Central memory CD8-positive, alpha-beta T cell (primary cell): ENCODE measurements around the gene UNG.

Source experiments
- ATAC-seq: fragments of 150-1000 bp; cut with Tn5 transposase; replicated peaks from 2 replicates; pipeline ENCODE4 v1.10.0; 2022; ENCODE audit warnings: mild to moderate bottlenecking, moderate FRiP score, moderate number of reproducible peaks; ENCODE audit not compliant: poor library complexity, severe bottlenecking; ENCODE audit errors: extremely low read depth
- DNase-seq, 2 donors: peaks; one replicate each; pipeline ENCODE4 v3.0.0; 2021; ENCODE audit warnings: low spot score in 2 of 2
- H3K27ac Mint-ChIP-seq: one replicate; pipeline ENCODE4 v1.8.0; 2022; ENCODE audit warnings: low read depth, mild to moderate bottlenecking, moderate library complexity, mixed read lengths
- H3K27me3 Mint-ChIP-seq: one replicate; pipeline ENCODE4 v1.8.0; 2022; ENCODE audit warnings: mixed read lengths
- H3K36me3 Mint-ChIP-seq: one replicate; pipeline ENCODE4 v1.8.0; 2022; ENCODE audit warnings: mild to moderate bottlenecking, moderate library complexity, mixed read lengths; ENCODE audit not compliant: insufficient read depth
- H3K4me1 Mint-ChIP-seq: one replicate; pipeline ENCODE4 v1.8.0; 2022; ENCODE audit warnings: mixed read lengths
- H3K4me3 Mint-ChIP-seq: one replicate; pipeline ENCODE4 v1.8.0; 2022; ENCODE audit warnings: mild to moderate bottlenecking, moderate library complexity, mixed read lengths
- H3K9me3 Mint-ChIP-seq: one replicate; pipeline ENCODE4 v1.8.0; 2022; ENCODE audit warnings: mixed read lengths

The UNG gene

GRCh38 chr12:109065154-109065852 is 32.1 kb upstream of the UNG start:
- ATAC-seq = no peak
- DNase-seq = no peak
- H3K9me3 Mint-ChIP-seq = no peaks in the 10 kb centered on the region
- H3K36me3 Mint-ChIP-seq = peaks cover 12% of the 10 kb centered on the region
- no peaks in the 10 kb centered on the region for H3K4me1 Mint-ChIP-seq
- no peak overlapping the region for H3K27ac Mint-ChIP-seq
- no peaks in the 10 kb centered on the region for H3K27me3 Mint-ChIP-seq
- no peak overlapping the region for H3K4me3 Mint-ChIP-seq

GRCh38 chr12:109065853-109066193 is 31.6 kb upstream of the UNG start:
- ATAC-seq = no peak
- H3K4me1 Mint-ChIP-seq = no peaks in the 10 kb centered on the region
- H3K27me3 Mint-ChIP-seq = no peaks in the 10 kb centered on the region
- no peak overlapping the region for H3K27ac Mint-ChIP-seq
- no peak overlapping the region for H3K4me3 Mint-ChIP-seq
- H3K36me3 Mint-ChIP-seq = peaks cover 14% of the 10 kb centered on the region
- DNase-seq = no peak
- no peaks in the 10 kb centered on the region for H3K9me3 Mint-ChIP-seq

- Mint-ChIP-seq H3K27ac (no peak overlapping the region), H3K9me3 (no peaks in the 10 kb centered on the region), H3K4me1 (no peaks in the 10 kb centered on the region), H3K27me3 (no peaks in the 10 kb centered on the region), H3K36me3 (peaks cover 18% of the 10 kb centered on the region), H3K4me3 (no peak overlapping the region)
- ATAC-seq (no peak), DNase-seq (no peak)
Measured at GRCh38 chr12:109069307-109070271, 27.8 kb upstream of the UNG start.

GRCh38 chr12:109074866-109075265 is 22.5 kb upstream of the UNG start:
- no peak for DNase-seq
- H3K36me3 Mint-ChIP-seq = peaks cover 26% of the 10 kb centered on the region
- no peak overlapping the region for H3K27ac Mint-ChIP-seq
- ATAC-seq = no peak
- H3K4me1 Mint-ChIP-seq = no peaks in the 10 kb centered on the region
- no peaks in the 10 kb centered on the region for H3K27me3 Mint-ChIP-seq
- peaks cover 5% of the 10 kb centered on the region for H3K9me3 Mint-ChIP-seq
- no peak overlapping the region for H3K4me3 Mint-ChIP-seq

- Mint-ChIP-seq H3K27ac (no peak overlapping the region), H3K4me3 (no peak overlapping the region), H3K27me3 (no peaks in the 10 kb centered on the region), H3K4me1 (no peaks in the 10 kb centered on the region), H3K36me3 (peaks cover 30% of the 10 kb centered on the region), H3K9me3 (peaks cover 5% of the 10 kb centered on the region)
- ATAC-seq (no peak), DNase-seq (no peak)
Measured at GRCh38 chr12:109082751-109083150, 14.6 kb upstream of the UNG start.

GRCh38 chr12:109084425-109084824 is 13.0 kb upstream of the UNG start:
- peaks cover 32% of the 10 kb centered on the region for H3K36me3 Mint-ChIP-seq
- no peak for DNase-seq
- H3K27me3 Mint-ChIP-seq = no peaks in the 10 kb centered on the region
- no peak overlapping the region for H3K4me3 Mint-ChIP-seq
- no peak overlapping the region for H3K27ac Mint-ChIP-seq
- no peak for ATAC-seq
- H3K4me1 Mint-ChIP-seq = no peaks in the 10 kb centered on the region
- H3K9me3 Mint-ChIP-seq = no peaks in the 10 kb centered on the region

- no peak overlapping the region for H3K27ac Mint-ChIP-seq
- H3K4me1 Mint-ChIP-seq = no peaks in the 10 kb centered on the region
- no peak for ATAC-seq
- no peaks in the 10 kb centered on the region for H3K9me3 Mint-ChIP-seq
- H3K36me3 Mint-ChIP-seq = peaks cover 29% of the 10 kb centered on the region
- no peaks in the 10 kb centered on the region for H3K27me3 Mint-ChIP-seq
- no peak for DNase-seq
- no peak overlapping the region for H3K4me3 Mint-ChIP-seq
Measured at GRCh38 chr12:109085590-109085989, 11.8 kb upstream of the UNG start.

GRCh38 chr12:109087250-109087649 is 10.1 kb upstream of the UNG start:
- H3K9me3 Mint-ChIP-seq = no peaks in the 10 kb centered on the region
- H3K36me3 Mint-ChIP-seq = peaks cover 30% of the 10 kb centered on the region
- ATAC-seq (no peak), DNase-seq (no peak)
- H3K27ac Mint-ChIP-seq = no peak overlapping the region
- H3K4me1 Mint-ChIP-seq = peaks cover 3% of the 10 kb centered on the region
- no peak overlapping the region for H3K4me3 Mint-ChIP-seq
- no peaks in the 10 kb centered on the region for H3K27me3 Mint-ChIP-seq

- Mint-ChIP-seq H3K4me3 (no peak overlapping the region), H3K4me1 (peaks cover 18% of the 10 kb centered on the region), H3K27me3 (no peaks in the 10 kb centered on the region), H3K9me3 (no peaks in the 10 kb centered on the region), H3K27ac (no peak overlapping the region), H3K36me3 (peaks cover 26% of the 10 kb centered on the region)
- DNase-seq = no peak
- ATAC-seq = no peak
Measured at GRCh38 chr12:109088818-109089217, 8.6 kb upstream of the UNG start.

- no peak overlapping the region for H3K27ac Mint-ChIP-seq
Measured at GRCh38 chr12:109089683-109090082, 7.7 kb upstream of the UNG start.

GRCh38 chr12:109092497-109093021 is 4.8 kb upstream of the UNG start:
- Mint-ChIP-seq H3K4me1 (peaks cover 26% of the 10 kb centered on the region), H3K27me3 (no peaks in the 10 kb centered on the region), H3K4me3 (peak overlapping the region; percentile 81), H3K27ac (peak overlapping the region; percentile 87), H3K36me3 (peaks cover 17% of the 10 kb centered on the region), H3K9me3 (no peaks in the 10 kb centered on the region)
- ATAC-seq (no peak), DNase-seq (no peak)

More at GRCh38 chr12:109089683-109090082, 7.7 kb upstream of the UNG start:
- no peak for ATAC-seq
- H3K36me3 Mint-ChIP-seq = peaks cover 25% of the 10 kb centered on the region
- no peaks in the 10 kb centered on the region for H3K27me3 Mint-ChIP-seq
- DNase-seq = no peak
- no peaks in the 10 kb centered on the region for H3K9me3 Mint-ChIP-seq
- H3K4me1 Mint-ChIP-seq = peaks cover 26% of the 10 kb centered on the region
- H3K4me3 Mint-ChIP-seq = no peak overlapping the region

GRCh38 chr12:109093022-109093918 is 4.1 kb upstream of the UNG start, which contains the start of gene ALKBH2:
TSS of gene ALKBH2 (minus strand) at chr12:109093472. CDS start at chr12:109092786, 686 bp downstream.
- ATAC-seq (peak; percentile 90), DNase-seq (peak; percentile 88 to 93)
- no peaks in the 10 kb centered on the region for H3K27me3 Mint-ChIP-seq
- H3K36me3 Mint-ChIP-seq = peaks cover 22% of the 10 kb centered on the region
- peaks cover 33% of the 10 kb centered on the region for H3K4me1 Mint-ChIP-seq
- no peaks in the 10 kb centered on the region for H3K9me3 Mint-ChIP-seq
- H3K27ac Mint-ChIP-seq = peak within 1 kb of the TSS; percentile 87
- H3K4me3 Mint-ChIP-seq = peak within 1 kb of the TSS; percentile 81
